ENCODE measurements around the gene ZNF526.

Gene ZNF526

GRCh38 chr19:42276284-42276683 lies 56.2 kb downstream of the ZNF526 start:
- no peak for DNase-seq

DNA sequence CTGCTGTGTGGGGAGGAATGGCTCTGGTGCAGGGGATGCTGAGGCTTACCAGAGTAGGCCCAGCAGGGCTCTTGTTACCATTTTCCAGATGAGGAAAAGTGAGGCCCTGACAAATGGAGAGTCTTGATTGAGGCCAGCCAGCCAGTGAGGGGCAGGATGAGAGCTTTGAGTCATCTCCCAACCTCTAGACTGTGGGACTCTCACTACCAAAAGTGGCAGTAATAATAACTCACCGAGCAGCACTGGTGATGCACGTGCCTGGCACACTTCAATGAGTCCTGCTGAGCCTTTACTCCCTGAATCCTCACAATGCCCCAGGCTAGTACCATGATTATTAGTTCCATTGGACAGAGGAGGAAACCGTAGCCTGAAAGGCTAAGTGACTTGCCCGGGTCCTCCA lies 56.7 kb downstream of the ZNF526 start:
- DNase-seq, result no peak

Measured in nucleus accumbens (tissue), 56 donors.